GM13976 (cell line): ENCODE results near the gene SHC3.

Experiments used
- DNase-seq: peaks from one replicate; pipeline ENCODE4 v3.0.0; 2012; ENCODE audit warnings: low spot score
- CTCF ChIP-seq: IDR thresholded peaks from 2 replicates; pipeline ENCODE4 v1.5.1; 2012; ENCODE audit warnings: borderline replicate concordance, mild to moderate bottlenecking; ENCODE audit not compliant: insufficient read depth; ENCODE audit errors: extremely low read depth, missing control alignments, control extremely low read depth
- in situ Hi-C: fragments of 300-500 bp; cut with MboI; formaldehyde crosslinking; loops from one replicate; pipeline ENCODE4 v1.12.0; 2022; ENCODE audit warnings: low sequenced_read_pairs, mixed read lengths, inconsistent platforms; ENCODE audit not compliant: unreplicated experiment

The SHC3 gene

GRCh38 chr9:89022001-89022759 is 156.4 kb downstream of the SHC3 start:
- TF ChIP-seq CTCF, result no peak
- no peak for DNase-seq
- in situ Hi-C loops, result no loop called here

- no peak for TF ChIP-seq CTCF
- in situ Hi-C loops, result no loop called here
- no peak for DNase-seq
These were observed 157.3 kb downstream of the SHC3 start for GRCh38 chr9:89021154-89021803.

GRCh38 chr9:89020754-89021153 is 157.9 kb downstream of the SHC3 start:
- no peak for DNase-seq
- no peak for TF ChIP-seq CTCF
- in situ Hi-C loops, result no loop called here

GRCh38 chr9:89015336-89015735 is 163.3 kb downstream of the SHC3 start:
- no peak for TF ChIP-seq CTCF
- no peak for DNase-seq
- in situ Hi-C loops, result no loop called here

- no peak for DNase-seq
- in situ Hi-C loops, result no loop called here
- no peak for TF ChIP-seq CTCF
These were observed 164.5 kb downstream of the SHC3 start for GRCh38 chr9:89014153-89014552.

- TF ChIP-seq CTCF, result no peak
- no peak for DNase-seq
- in situ Hi-C loops, result no loop called here
These were observed 165.0 kb downstream of the SHC3 start for GRCh38 chr9:89013660-89014059.
